IMR-90 (cell line): ENCODE measurements around the gene DDHD1. TPM values are rescaled to one million over a fixed set of nuclear protein-coding genes. Genes with fewer than 3 reads are reported as not detected.

Experiments used
- ATAC-seq: fragments of 200-7000 bp; cut with Tn5 transposase; 2 replicates; pipeline ENCODE4 v1.9.1; 2020; ENCODE audit warnings: low read depth, mild to moderate bottlenecking, moderate library complexity
- BruUV-seq: library from RNA; stranded (reverse); fragments of 400-500 nt; replicated peaks from 2 replicates; lab custom pipeline; 2021; lab: Mats Ljungman, UMichigan
- CTCF ChIA-PET: fragments of 300-600 bp; formaldehyde crosslinking; extraction: SDS; loops from one replicate; lab custom pipeline; 2021; ENCODE audit warnings: antibody characterized with exemption; lab: Yijun Ruan, JAX
- POLR2A ChIA-PET: fragments of 300-600 bp; sonication (Branson Sonifier 250); formaldehyde crosslinking; loops from one replicate; lab custom pipeline; 2022; ENCODE audit warnings: antibody characterized with exemption; ENCODE audit not compliant: unreplicated experiment; lab: Charles Lee
- DNase-seq: peaks from one replicate; pipeline ENCODE4 v3.0.0; 2013
- H2AFZ ChIP-seq: replicated peaks from 2 replicates; pipeline ENCODE3; 2013; ENCODE audit warnings: low read length, mild to moderate bottlenecking; ENCODE audit not compliant: poor library complexity
- H2AK5ac ChIP-seq: 2 replicates; pipeline ENCODE4 v1.6.1; 2013; ENCODE audit warnings: low read depth, low read length, inconsistent platforms
- H2AK9ac ChIP-seq: replicated peaks from 2 replicates; pipeline ENCODE3; 2013; ENCODE audit warnings: mild to moderate bottlenecking, low read depth, low read length, moderate library complexity; ENCODE audit not compliant: poor library complexity
- H2BK120ac ChIP-seq: 2 replicates; pipeline ENCODE4 v1.6.1; 2013; ENCODE audit warnings: low read depth, low read length, inconsistent platforms
- H2BK15ac ChIP-seq: 3 replicates; pipeline ENCODE4 v1.6.1; 2013; ENCODE audit warnings: low read depth, low read length, inconsistent platforms
- H2BK20ac ChIP-seq: 2 replicates; pipeline ENCODE4 v1.6.1; 2013; ENCODE audit warnings: low read depth, mild to moderate bottlenecking, inconsistent platforms, low read length, moderate library complexity
- H2BK5ac ChIP-seq: 2 replicates; pipeline ENCODE4 v1.6.1; 2013; ENCODE audit warnings: mild to moderate bottlenecking, low read depth, low read length, inconsistent platforms; ENCODE audit not compliant: poor library complexity, severe bottlenecking
- H3K14ac ChIP-seq: replicated peaks from 2 replicates; pipeline ENCODE4 v1.6.1; 2013; ENCODE audit warnings: low read depth, low read length, inconsistent platforms
- H3K18ac ChIP-seq: 2 replicates; pipeline ENCODE4 v1.6.1; 2013; ENCODE audit warnings: low read depth, low read length, control low read depth
- H3K23ac ChIP-seq: 2 replicates; pipeline ENCODE4 v1.6.1; 2013; ENCODE audit warnings: low read depth, low read length, inconsistent platforms
- H3K27ac ChIP-seq: 2 replicates; pipeline ENCODE4 v1.5.1; 2013; ENCODE audit warnings: mild to moderate bottlenecking, control low read depth, low read length; ENCODE audit not compliant: insufficient read depth
- H3K27me3 ChIP-seq: 2 replicates; pipeline ENCODE4 v1.6.1; 2013; ENCODE audit warnings: low read length; ENCODE audit not compliant: control insufficient read depth, insufficient read depth
- H3K36me3 ChIP-seq: 2 replicates; pipeline ENCODE4 v1.6.1; 2013; ENCODE audit warnings: low read length, mixed read lengths; ENCODE audit not compliant: control insufficient read depth, insufficient read depth
- H3K4ac ChIP-seq: 2 replicates; pipeline ENCODE4 v1.6.1; 2013; ENCODE audit warnings: low read depth, low read length, inconsistent platforms
- H3K4me1 ChIP-seq: 2 replicates; pipeline ENCODE4 v1.6.1; 2013; ENCODE audit warnings: low read length, mixed read lengths; ENCODE audit not compliant: control insufficient read depth, insufficient read depth
- H3K4me2 ChIP-seq: 2 replicates; pipeline ENCODE4 v1.6.1; 2013; ENCODE audit warnings: low read depth, mild to moderate bottlenecking, control low read depth, low read length, moderate library complexity
- H3K4me3 ChIP-seq: 2 replicates; pipeline ENCODE4 v1.5.1; 2013; ENCODE audit warnings: low read depth, mild to moderate bottlenecking, control low read depth, low read length, moderate library complexity; ENCODE audit not compliant: insufficient read depth
- H3K56ac ChIP-seq: 2 replicates; pipeline ENCODE4 v1.6.1; 2013; ENCODE audit warnings: low read length, inconsistent platforms; ENCODE audit not compliant: insufficient read depth; ENCODE audit errors: extremely low read depth
- H3K79me1 ChIP-seq, 2 experiments: 2 replicates each; pipeline ENCODE4 v1.6.1; 2013; ENCODE audit warnings: low read length in 2 of 2, inconsistent platforms in 1 of 2, low read depth in 1 of 2
- H3K9ac ChIP-seq: 2 replicates; pipeline ENCODE4 v1.6.1; 2013; ENCODE audit warnings: low read depth, low read length, control low read depth
- H3K9me1 ChIP-seq: 2 replicates; pipeline ENCODE4 v1.6.1; 2013; ENCODE audit warnings: low read length, inconsistent platforms; ENCODE audit not compliant: insufficient read depth
- H3K9me3 ChIP-seq: 2 replicates; pipeline ENCODE4 v1.6.1; 2013; ENCODE audit warnings: low read length; ENCODE audit not compliant: control insufficient read depth, insufficient read depth
- H4K20me1 ChIP-seq: 2 replicates; pipeline ENCODE4 v1.6.1; 2013; ENCODE audit warnings: low read length, inconsistent platforms; ENCODE audit not compliant: insufficient read depth
- H4K5ac ChIP-seq: 2 replicates; pipeline ENCODE4 v1.6.1; 2013; ENCODE audit warnings: mild to moderate bottlenecking, low read depth, low read length, control low read depth
- H4K8ac ChIP-seq, 2 experiments: 2 replicates each; pipeline ENCODE4 v1.6.1; 2013; ENCODE audit warnings: low read depth in 2 of 2, low read length in 2 of 2, control low read depth in 1 of 2, inconsistent platforms in 1 of 2
- H4K91ac ChIP-seq: 2 replicates; pipeline ENCODE4 v1.6.1; 2013; ENCODE audit warnings: low read depth, low read length, inconsistent platforms; ENCODE audit not compliant: insufficient read depth
- CEBPB ChIP-seq: IDR thresholded peaks from 2 replicates; pipeline ENCODE4 v1.6.1; 2012; ENCODE audit warnings: low read depth, low read length, improper control_type of control experiment
- ELK1 ChIP-seq: fragments of 150-350 bp; IDR thresholded peaks from 2 replicates; pipeline ENCODE4 v1.6.1; 2016; ENCODE audit warnings: low read depth, mild to moderate bottlenecking, low read length, moderate library complexity, borderline replicate concordance
- FOS ChIP-seq: fragments of 150-350 bp; IDR thresholded peaks from 2 replicates; pipeline ENCODE4 v1.6.1; 2016; ENCODE audit warnings: low read depth, low read length
- MXI1 ChIP-seq: IDR thresholded peaks from 2 replicates; pipeline ENCODE4 v1.6.1; 2012; ENCODE audit warnings: low read depth, mild to moderate bottlenecking, low read length, moderate library complexity, borderline replicate concordance
- RAD21 ChIP-seq: IDR thresholded peaks from 2 replicates; pipeline ENCODE4 v1.6.1; 2012; ENCODE audit warnings: low read length, improper control_type of control experiment
- RFX5 ChIP-seq: IDR thresholded peaks from 2 replicates; pipeline ENCODE4 v1.8.0; 2012; ENCODE audit warnings: low read depth, mild to moderate bottlenecking, low read length, moderate library complexity
- WGBS, 2 experiments: methylation state at CpG; one replicate each; pipeline versions ENCODE4 v1.1.5 to v1.1.7; 2013; ENCODE audit warnings: missing lambda C conversion rate in 2 of 2; ENCODE audit not compliant: insufficient read length in 1 of 2; ENCODE audit errors: extremely low coverage in 2 of 2; 5-methylcytosine and 5-hydroxymethylcytosine counted together
- dilution Hi-C: fragments of 300-500 bp; cut with HindIII; formaldehyde crosslinking; loops from one replicate; pipeline ENCODE4 v1.14.3; 2018; ENCODE audit warnings: low sequenced_read_pairs; ENCODE audit not compliant: unreplicated experiment
- in situ Hi-C: fragments of 300-500 bp; cut with MboI; formaldehyde crosslinking; loops from 3 replicates; pipeline ENCODE4 v1.14.3; 2019; ENCODE audit warnings: low sequenced_read_pairs, inconsistent platforms, mixed read lengths
- intact Hi-C: fragments of 100-400 bp; cut with micrococcal nuclease; formaldehyde crosslinking; loops from 2 replicates; pipeline ENCODE4 v1.10.0; 2022
- polyA plus RNA-seq, 3 experiments: library from polyadenylated mRNA; depleted of rRNA; stranded (reverse); fragments of >200 nt; gene quantifications; 2 replicates each; pipeline ENCODE4 v1.2.3, GENCODE V29; 2012; ENCODE audit warnings: low replicate concordance in 1 of 3
- total RNA-seq: library from RNA; depleted of rRNA; stranded (reverse); fragments of >200 nt; gene quantifications from 2 replicates; pipeline ENCODE4 v1.2.3, GENCODE V29; 2012

Gene DDHD1
- total and polyA plus RNA-seq, 2 of the 4 experiments (the other 2 are of a cell fraction) = 4.5 to 9.0 TPM

- ATAC-seq = peak; percentile 87
These were observed 14.6 kb upstream of the DDHD1 start for GRCh38 chr14:53167602-53168328.

More at GRCh38 chr14:53167602-53168328, 14.6 kb upstream of the DDHD1 start:
- Histone ChIP-seq H3K36me3 (no peaks in the 10 kb centered on the region), H3K9ac (no peak overlapping the region), H3K14ac (peak overlapping the region; percentile 82; the same call in 1 of the 2 replicates), H4K20me1 (no peaks in the 10 kb centered on the region), H3K23ac (no peak overlapping the region), H3K18ac (peak overlapping the region; percentile 70; the same call in 1 of the 2 replicates), H4K8ac (no peak overlapping the region; a peak in 1 of 4 replicates), H3K4me2 (peak overlapping the region; percentile 54), H3K9me1 (peaks cover 3% of the 10 kb centered on the region), H2BK120ac (peak overlapping the region; percentile 78; the same call in 1 of the 2 replicates), H2AK9ac (no peak overlapping the region), H2BK15ac (no peak overlapping the region; the same call in 2 of the 3 replicates), H2BK5ac (no peak overlapping the region), H2AFZ (no peak overlapping the region), H3K4me3 (no peak overlapping the region), H2BK20ac (peak overlapping the region; percentile 76), H4K5ac (peak overlapping the region; percentile 69; the same call in 1 of the 2 replicates), H3K4ac (peak overlapping the region; percentile 19; the same call in 1 of the 2 replicates), H3K56ac (no peak overlapping the region), H3K79me1 (no peaks in the 10 kb centered on the region), H4K91ac (peak overlapping the region; percentile 76; the same call in 1 of the 2 replicates), H3K4me1 (peaks cover 4% of the 10 kb centered on the region), H2AK5ac (no peak overlapping the region), H3K9me3 (no peaks in the 10 kb centered on the region), H3K27ac (peak overlapping the region; percentile 22; the same call in 1 of the 2 replicates), H3K27me3 (0 out of 2 replicates have a peak, but pooled peaks cover 2% of the 10 kb centered on the region)
- 40% methylated on average over 1 of the region's 4 CpGs; no CpG with 5 or more reads in 1 of the 2 experiments for WGBS, 2 experiments
- DNase-seq = peak; percentile 32
- dilution Hi-C loops = no loop called here
- TF ChIP-seq RAD21 (no peak), ELK1 (no peak), FOS (no peak), CEBPB (peak; percentile 75), MXI1 (no peak), RFX5 (no peak)
- CTCF ChIA-PET = interaction anchor here (1.0 kb wide), 1 partner anchor 16 kb away, joined by 3 read pairs; no protein-coding TSS in a partner anchor
- in situ Hi-C loops = no loop called here
- intact Hi-C loops = no loop called here
- no TSS peak for BruUV-seq
- POLR2A ChIA-PET = no interaction called here
